Keratinocyte (primary cell): ENCODE data around the gene GTF2F1. TPM values are rescaled to one million over a fixed set of nuclear protein-coding genes. Genes with fewer than 3 reads are reported as not detected.

Source experiments
- DNase-seq: peaks from one replicate; pipeline ENCODE4 v3.0.0-alpha.2; 2011; ENCODE audit warnings: low read depth, missing footprints, low spot score
- FAIRE-seq: peaks from 2 replicates; lab custom pipeline; 2011; peaks lifted over from hg19 to GRCh38; lab: Jason Lieb, UNC
- H2AFZ ChIP-seq: 2 replicates; pipeline ENCODE4 v1.6.0; 2012; ENCODE audit warnings: low read length, control low read depth, inconsistent platforms; ENCODE audit not compliant: control insufficient read depth
- H3K27ac ChIP-seq: 2 replicates; pipeline ENCODE4 v1.5.1; 2011; ENCODE audit warnings: low read length; ENCODE audit not compliant: control insufficient read depth, insufficient read depth
- H3K27me3 ChIP-seq: 3 replicates; pipeline ENCODE4 v1.6.0; 2011; ENCODE audit warnings: low read length; ENCODE audit not compliant: control insufficient read depth, insufficient read depth; ENCODE audit errors: extremely low read depth
- H3K36me3 ChIP-seq, 2 experiments: 2 replicates in 1 of 2; 3 replicates in 1 of 2; pipeline ENCODE4 v1.5.1; 2011; ENCODE audit warnings: low read length in 2 of 2, mild to moderate bottlenecking in 1 of 2; ENCODE audit not compliant: control insufficient read depth in 2 of 2, insufficient read depth in 2 of 2; ENCODE audit errors: extremely low read depth in 1 of 2
- H3K4me1 ChIP-seq: 3 replicates; pipeline ENCODE4 v1.5.1; 2011; ENCODE audit warnings: low read length; ENCODE audit not compliant: control insufficient read depth, insufficient read depth; ENCODE audit errors: extremely low read depth
- H3K4me2 ChIP-seq: 3 replicates; pipeline ENCODE4 v1.6.0; 2011; ENCODE audit warnings: low read depth, low read length; ENCODE audit not compliant: control insufficient read depth, insufficient read depth; ENCODE audit errors: extremely low read depth
- H3K4me3 ChIP-seq, 3 experiments: fragments of 200-600 bp in 1 of 3; sonication (generic) in 1 of 3; 2 replicates in 2 of 3; 3 replicates in 1 of 3; pipeline ENCODE4 v1.5.1; 2011 to 2016; ENCODE audit warnings: low read length in 3 of 3, mild to moderate bottlenecking in 3 of 3, control low read depth in 2 of 3, inconsistent platforms in 1 of 3, low read depth in 1 of 3, mixed read lengths in 1 of 3, mixed run types in 1 of 3, moderate library complexity in 1 of 3; ENCODE audit not compliant: control insufficient read depth in 2 of 3, insufficient read depth in 2 of 3; ENCODE audit errors: extremely low read depth in 1 of 3
- H3K79me2 ChIP-seq: 2 replicates; pipeline ENCODE4 v1.6.0; 2012; ENCODE audit warnings: low read length; ENCODE audit not compliant: control insufficient read depth, insufficient read depth
- H3K9ac ChIP-seq: 3 replicates; pipeline ENCODE4 v1.6.0; 2011; ENCODE audit warnings: low read length; ENCODE audit not compliant: control insufficient read depth, insufficient read depth; ENCODE audit errors: extremely low read depth
- H3K9me1 ChIP-seq: 3 replicates; pipeline ENCODE4 v1.6.0; 2011; ENCODE audit warnings: low read length; ENCODE audit not compliant: control insufficient read depth, insufficient read depth; ENCODE audit errors: extremely low read depth
- H3K9me3 ChIP-seq: 2 replicates; pipeline ENCODE4 v1.5.1; 2012; ENCODE audit warnings: low read depth, low read length; ENCODE audit not compliant: control insufficient read depth
- H4K20me1 ChIP-seq: 3 replicates; pipeline ENCODE4 v1.6.0; 2011; ENCODE audit warnings: low read length; ENCODE audit not compliant: control insufficient read depth, insufficient read depth; ENCODE audit errors: extremely low read depth
- EZH2 ChIP-seq: IDR thresholded peaks from one replicate; pipeline ENCODE4 v1.6.1; 2012; ENCODE audit warnings: inconsistent platforms, mild to moderate bottlenecking, low read length, moderate library complexity
- dilution Hi-C: fragments of 300-500 bp; cut with MboI; formaldehyde crosslinking; loops from one replicate; pipeline ENCODE4 v1.7.0; 2020; ENCODE audit warnings: low sequenced_read_pairs; ENCODE audit not compliant: extremely low pct_ligation_motif_present
- polyA plus RNA-seq, 5 experiments: library from polyadenylated mRNA; depleted of rRNA in 3 of 5; stranded (reverse) in 3 of 5; stranded (forward) in 1 of 5; unstranded in 1 of 5; fragments of >200 nt; gene quantifications; 1 replicate in 1 of 5; 2 replicates in 3 of 5; 3 replicates in 1 of 5; pipeline versions ENCODE4 v1.2.1 to v1.2.3, GENCODE V29; 2011 to 2012; ENCODE audit warnings: missing spikeins in 2 of 5, low read depth in 1 of 5, low replicate concordance in 1 of 5
- TF ChIP-seq, protein P1 (sequence below), 3 experiments: IDR thresholded peaks in 1 of 3; conservative IDR thresholded peaks in 1 of 3; optimal IDR thresholded peaks in 1 of 3; 2 replicates in 2 of 3; 3 replicates in 1 of 3; pipeline versions ENCODE3 to v1.5.1; 2011; ENCODE audit warnings: low read length in 3 of 3, mild to moderate bottlenecking in 3 of 3, moderate library complexity in 2 of 3, control low read depth in 1 of 3, inconsistent platforms in 1 of 3; ENCODE audit not compliant: insufficient read depth in 2 of 3; ENCODE audit errors: extremely low read depth in 1 of 3

The GTF2F1 gene
- polyA plus RNA-seq, 1 donor (not counting 4 experiments of a cell fraction or from before 2014, with no cell fraction given) = 37.3 TPM

DNA sequence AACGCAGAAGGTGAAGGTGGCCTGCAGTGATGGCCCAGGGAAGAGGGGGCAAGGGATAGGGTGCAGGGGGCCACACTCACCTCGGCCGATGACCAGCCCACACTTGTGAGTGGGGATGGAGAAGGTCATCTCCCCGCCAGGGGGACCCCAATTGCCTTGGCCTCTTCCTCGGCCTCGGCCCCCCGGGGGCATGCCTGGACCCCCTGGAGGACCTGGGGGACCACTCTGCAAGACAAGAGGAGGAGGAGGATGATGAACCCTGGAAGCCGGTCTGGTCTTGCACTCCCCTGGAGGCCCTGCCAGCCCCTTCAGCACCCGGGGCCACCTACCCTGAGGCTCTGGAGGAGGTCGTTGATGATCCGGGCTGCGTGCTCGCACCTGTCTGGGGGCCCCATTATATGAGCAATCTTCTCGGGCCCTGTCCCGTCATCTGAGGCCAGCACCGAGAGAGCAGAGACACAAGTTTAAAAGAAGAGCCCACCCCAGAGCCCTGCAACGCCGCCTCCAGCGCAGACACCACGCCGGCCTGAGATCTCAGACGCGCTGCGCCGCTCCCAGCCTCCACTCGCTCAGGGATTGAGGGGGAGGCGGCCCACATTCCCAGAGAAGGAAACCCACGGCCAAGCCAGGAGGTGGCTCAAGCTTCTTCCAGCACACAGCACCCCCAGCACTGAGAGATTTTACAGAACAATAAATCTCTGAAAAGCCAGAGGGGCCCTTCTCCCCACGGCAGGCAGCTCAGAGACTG is 23.9 kb upstream of the GTF2F1 start:
- DNase-seq = no peak
- Histone ChIP-seq H3K27me3 (no peaks in the 10 kb centered on the region), H3K9ac (no peak overlapping the region)

DNA sequence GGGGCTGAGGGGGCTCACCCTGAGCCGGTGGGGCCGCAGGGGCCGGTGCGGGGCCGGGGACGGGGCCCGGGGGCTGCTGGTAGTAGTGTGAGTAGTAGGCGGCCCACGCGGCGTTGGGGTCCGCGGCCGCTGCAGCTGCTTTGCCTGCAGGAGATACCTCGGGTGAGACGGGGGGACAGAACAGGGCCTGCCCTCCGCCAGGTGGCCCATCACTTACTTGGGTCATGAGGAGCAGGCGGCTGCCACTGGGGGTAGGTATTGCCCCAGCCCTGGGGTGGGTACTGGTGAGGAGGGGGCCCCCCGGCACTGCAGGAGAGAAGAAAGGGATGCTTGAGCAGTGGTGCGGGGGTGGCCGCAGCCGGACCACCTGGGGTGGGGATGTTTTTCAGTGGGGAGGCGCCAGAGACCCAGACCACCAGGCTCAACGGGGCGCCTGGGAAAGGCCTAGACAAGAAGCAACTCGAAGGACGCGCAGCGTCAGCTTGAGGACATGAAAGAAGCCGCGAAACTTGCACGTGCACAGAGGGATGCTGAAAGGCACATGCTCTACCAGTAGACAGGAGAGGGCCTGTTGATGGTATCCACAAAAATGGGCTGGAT is 22.7 kb upstream of the GTF2F1 start:
- no peaks in the 10 kb centered on the region for H4K20me1 ChIP-seq
- no peak overlapping the region for H3K9ac ChIP-seq
- no peaks in the 10 kb centered on the region for H3K9me1 ChIP-seq
- H3K4me1 ChIP-seq = no peaks in the 10 kb centered on the region
- dilution Hi-C loops = no loop called here
- H3K4me2 ChIP-seq = no peak overlapping the region
- no peak overlapping the region for H2AFZ ChIP-seq
- TF ChIP-seq, protein P1, sequence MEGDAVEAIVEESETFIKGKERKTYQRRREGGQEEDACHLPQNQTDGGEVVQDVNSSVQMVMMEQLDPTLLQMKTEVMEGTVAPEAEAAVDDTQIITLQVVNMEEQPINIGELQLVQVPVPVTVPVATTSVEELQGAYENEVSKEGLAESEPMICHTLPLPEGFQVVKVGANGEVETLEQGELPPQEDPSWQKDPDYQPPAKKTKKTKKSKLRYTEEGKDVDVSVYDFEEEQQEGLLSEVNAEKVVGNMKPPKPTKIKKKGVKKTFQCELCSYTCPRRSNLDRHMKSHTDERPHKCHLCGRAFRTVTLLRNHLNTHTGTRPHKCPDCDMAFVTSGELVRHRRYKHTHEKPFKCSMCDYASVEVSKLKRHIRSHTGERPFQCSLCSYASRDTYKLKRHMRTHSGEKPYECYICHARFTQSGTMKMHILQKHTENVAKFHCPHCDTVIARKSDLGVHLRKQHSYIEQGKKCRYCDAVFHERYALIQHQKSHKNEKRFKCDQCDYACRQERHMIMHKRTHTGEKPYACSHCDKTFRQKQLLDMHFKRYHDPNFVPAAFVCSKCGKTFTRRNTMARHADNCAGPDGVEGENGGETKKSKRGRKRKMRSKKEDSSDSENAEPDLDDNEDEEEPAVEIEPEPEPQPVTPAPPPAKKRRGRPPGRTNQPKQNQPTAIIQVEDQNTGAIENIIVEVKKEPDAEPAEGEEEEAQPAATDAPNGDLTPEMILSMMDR (optimal IDR thresholded peaks at IDR 0.05 in 1 of 3, IDR thresholded peaks at IDR 0.05 in 1 of 3, conservative IDR thresholded peaks at IDR 0.05 in 1 of 3; ENCODE audit: extremely low read depth in 1 of 3, insufficient read depth in 2 of 3, low read length in 3 of 3) = no peak
- no peak for TF ChIP-seq EZH2
- H3K79me2 ChIP-seq = peaks cover 26% of the 10 kb centered on the region
- no peak overlapping the region for H3K27ac ChIP-seq
- peaks cover 38 to 52% of the 10 kb centered on the region in 2 experiments for H3K36me3 ChIP-seq
- H3K4me3 ChIP-seq = no peak overlapping the region
- no peaks in the 10 kb centered on the region for H3K9me3 ChIP-seq
- FAIRE-seq (no peak), DNase-seq (no peak)
- no peaks in the 10 kb centered on the region for H3K27me3 ChIP-seq

More for the DNA sequence above, 23.9 kb upstream of the GTF2F1 start:
- Histone ChIP-seq H3K79me2 (peaks cover 37% of the 10 kb centered on the region), H3K9me3 (no peaks in the 10 kb centered on the region), H4K20me1 (no peaks in the 10 kb centered on the region), H3K27ac (no peak overlapping the region), H2AFZ (no peak overlapping the region), H3K4me3 (no peak overlapping the region), H3K4me2 (no peak overlapping the region), H3K4me1 (no peaks in the 10 kb centered on the region), H3K36me3 (peaks cover 42 to 63% of the 10 kb centered on the region in 2 experiments), H3K9me1 (no peaks in the 10 kb centered on the region)
- FAIRE-seq = no peak
- TF ChIP-seq, protein P1 (optimal IDR thresholded peaks at IDR 0.05 in 1 of 3, IDR thresholded peaks at IDR 0.05 in 1 of 3, conservative IDR thresholded peaks at IDR 0.05 in 1 of 3; ENCODE audit: extremely low read depth in 1 of 3, insufficient read depth in 2 of 3, low read length in 3 of 3) = no peak
- TF ChIP-seq EZH2 = no peak
- dilution Hi-C loops = no loop called here
